EH (cell line): ENCODE data around the gene CREB3L1.

Experiments used
- DNase-seq: peaks from one replicate; pipeline ENCODE4 v3.0.0-alpha.2; 2015; ENCODE audit warnings: low read depth

Gene CREB3L1, protein sequence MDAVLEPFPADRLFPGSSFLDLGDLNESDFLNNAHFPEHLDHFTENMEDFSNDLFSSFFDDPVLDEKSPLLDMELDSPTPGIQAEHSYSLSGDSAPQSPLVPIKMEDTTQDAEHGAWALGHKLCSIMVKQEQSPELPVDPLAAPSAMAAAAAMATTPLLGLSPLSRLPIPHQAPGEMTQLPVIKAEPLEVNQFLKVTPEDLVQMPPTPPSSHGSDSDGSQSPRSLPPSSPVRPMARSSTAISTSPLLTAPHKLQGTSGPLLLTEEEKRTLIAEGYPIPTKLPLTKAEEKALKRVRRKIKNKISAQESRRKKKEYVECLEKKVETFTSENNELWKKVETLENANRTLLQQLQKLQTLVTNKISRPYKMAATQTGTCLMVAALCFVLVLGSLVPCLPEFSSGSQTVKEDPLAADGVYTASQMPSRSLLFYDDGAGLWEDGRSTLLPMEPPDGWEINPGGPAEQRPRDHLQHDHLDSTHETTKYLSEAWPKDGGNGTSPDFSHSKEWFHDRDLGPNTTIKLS

DNA sequence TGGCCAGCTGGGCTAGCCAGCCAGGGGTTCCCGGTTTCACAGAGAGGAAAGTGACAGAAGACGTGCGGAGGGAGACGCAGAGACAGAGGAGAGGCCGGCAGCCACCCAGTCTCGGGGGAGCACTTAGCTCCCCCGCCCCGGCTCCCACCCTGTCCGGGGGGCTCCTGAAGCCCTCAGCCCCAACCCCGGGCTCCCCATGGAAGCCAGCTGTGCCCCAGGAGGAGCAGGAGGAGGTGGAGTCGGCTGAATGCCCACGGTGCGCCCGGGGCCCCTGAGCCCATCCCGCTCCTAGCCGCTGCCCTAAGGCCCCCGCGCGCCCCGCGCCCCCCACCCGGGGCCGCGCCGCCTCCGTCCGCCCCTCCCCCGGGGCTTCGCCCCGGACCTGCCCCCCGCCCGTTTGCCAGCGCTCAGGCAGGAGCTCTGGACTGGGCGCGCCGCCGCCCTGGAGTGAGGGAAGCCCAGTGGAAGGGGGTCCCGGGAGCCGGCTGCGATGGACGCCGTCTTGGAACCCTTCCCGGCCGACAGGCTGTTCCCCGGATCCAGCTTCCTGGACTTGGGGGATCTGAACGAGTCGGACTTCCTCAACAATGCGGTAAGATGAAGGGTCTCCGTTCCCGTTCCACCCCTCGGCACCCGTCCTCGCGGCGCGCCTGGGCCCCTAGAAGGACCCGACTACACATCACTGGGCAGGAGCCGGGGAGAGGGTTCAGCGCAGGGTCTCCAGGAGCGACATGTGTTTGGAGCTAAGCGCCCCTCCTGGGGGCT is at the start of gene CREB3L1:
Gene CREB3L1 (plus strand): TSS at position 41 of the 765 bp plus-strand sequence. CDS start 450 bp downstream, at position 491.
- DNase-seq: peak; percentile 33

GRCh38 chr11:46229230-46229629 is 48.2 kb upstream of the CREB3L1 start:
- DNase-seq: no peak

DNA sequence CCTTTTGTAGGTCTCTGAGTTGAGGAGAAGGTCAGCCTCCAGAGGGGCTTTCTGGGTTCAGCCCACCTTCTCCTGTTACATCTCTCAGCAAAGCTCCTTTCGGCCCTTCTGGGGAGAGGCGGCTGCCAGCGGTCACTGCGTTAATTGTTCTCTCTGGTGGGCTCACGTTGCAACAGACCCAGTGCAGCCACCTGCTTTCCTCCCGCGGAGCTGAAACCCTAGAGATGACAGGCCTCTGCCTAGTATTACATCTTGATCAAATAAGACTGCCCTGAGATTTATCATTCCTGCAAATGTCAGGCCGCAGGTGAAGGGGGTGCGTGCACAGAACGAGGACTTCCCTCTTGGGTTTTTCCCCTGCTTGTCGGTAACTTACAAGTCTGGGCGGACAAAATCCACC is 43.2 kb upstream of the CREB3L1 start:
- DNase-seq: no peak

GRCh38 chr11:46235777-46236688 is 41.4 kb upstream of the CREB3L1 start:
- DNase-seq: no peak

DNA sequence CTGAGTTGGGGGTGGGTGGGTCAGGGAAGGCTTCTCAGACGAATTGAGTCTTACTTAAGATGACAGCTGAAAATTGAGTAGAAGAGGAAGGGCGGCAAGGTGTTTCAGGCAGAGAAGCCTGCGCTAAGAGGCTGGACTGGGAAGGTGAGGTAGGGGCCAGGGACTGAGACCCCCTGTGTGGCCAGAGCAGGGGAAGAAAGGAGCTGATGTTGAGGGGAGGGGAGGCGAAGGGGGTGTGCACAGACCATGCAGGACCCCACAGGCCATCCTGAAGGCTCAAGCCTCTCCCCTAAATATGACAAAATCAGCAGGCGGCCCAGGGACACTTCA is 40.6 kb upstream of the CREB3L1 start:
- no peak for DNase-seq

GRCh38 chr11:46237248-46238077 is 40.0 kb upstream of the CREB3L1 start:
- peak; percentile 93 for DNase-seq

DNA sequence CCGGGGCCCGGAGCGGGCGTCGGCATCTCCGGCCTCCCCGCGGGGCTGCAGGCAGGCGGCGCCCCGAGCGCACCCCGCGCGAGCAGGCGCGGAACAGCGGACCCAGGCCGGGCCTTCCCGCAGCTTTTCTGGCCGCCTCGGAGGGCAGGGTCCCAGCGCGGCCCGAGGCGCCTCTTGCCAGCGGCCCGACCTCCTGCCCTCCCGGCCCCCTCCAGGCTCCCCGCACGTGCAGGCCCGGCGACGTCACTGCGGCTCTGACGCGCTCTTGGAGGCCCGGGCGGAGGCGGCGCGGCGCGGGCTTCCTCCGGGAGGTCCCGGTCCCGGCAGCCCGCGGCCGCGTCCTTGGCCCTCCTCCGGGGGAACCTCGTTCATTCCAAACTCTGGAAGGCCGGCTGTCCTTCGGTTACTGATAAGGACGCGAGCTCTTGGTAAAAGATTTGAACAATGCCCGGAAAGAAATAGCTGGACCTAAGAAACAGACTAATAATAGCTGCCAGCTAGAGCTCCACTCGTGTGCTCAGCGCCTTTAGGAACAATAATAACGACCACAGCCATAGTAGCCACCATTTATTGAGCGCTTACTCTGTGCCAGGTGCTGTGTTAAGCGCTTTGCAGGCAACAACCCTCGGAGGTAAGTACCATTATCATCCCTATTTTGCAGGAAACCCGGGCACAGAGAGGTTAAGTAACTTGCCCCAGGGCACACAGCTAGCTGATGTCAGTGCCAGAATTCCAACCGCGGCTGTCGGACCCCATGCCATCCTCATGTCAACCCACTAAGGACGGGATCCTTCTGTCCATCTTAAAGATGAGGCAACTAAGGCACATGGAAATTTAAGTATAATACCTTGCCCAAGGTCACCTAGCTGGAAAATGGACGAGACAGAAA is 39.1 kb upstream of the CREB3L1 start:
- peak; percentile 60 for DNase-seq

- DNase-seq: peak; percentile 90
These were observed 38.3 kb upstream of the CREB3L1 start for GRCh38 chr11:46238967-46239800.

DNA sequence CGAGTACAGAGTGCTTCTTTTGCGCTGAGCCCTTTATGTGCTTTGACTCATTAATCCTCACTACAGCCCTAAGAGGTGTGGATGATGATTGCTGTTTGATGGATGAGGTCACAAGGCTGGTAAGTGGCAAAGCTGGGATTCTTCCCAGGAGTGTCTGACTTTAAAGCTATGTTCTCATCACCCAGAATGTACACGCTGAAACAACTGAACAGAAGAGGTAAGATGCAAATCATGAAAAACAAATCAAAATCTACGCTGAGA is 37.7 kb upstream of the CREB3L1 start:
- DNase-seq: peak; percentile 75

- peak; percentile 76 for DNase-seq
These were observed 37.1 kb upstream of the CREB3L1 start for GRCh38 chr11:46240371-46240770.

DNA sequence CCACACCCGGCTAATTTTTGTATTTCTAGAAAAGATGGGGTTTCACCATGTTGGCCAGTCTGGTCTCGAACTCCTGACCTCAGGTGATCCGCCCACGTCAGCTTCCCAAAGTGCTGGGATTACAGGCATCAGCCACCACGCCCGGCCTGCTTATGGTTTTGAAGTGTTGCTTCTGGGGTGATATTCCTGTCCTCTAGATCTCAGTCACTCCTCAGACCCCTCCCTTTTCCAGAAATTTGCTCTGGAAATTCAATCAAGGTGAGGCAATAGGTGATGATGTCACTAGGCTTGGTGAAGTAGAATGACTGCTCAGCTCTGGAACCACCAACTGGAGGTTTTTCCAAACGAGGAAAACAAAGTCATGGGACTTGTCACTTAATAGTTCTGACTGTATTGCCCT is 36.6 kb upstream of the CREB3L1 start:
- no peak for DNase-seq

GRCh38 chr11:46242041-46242951 is 35.2 kb upstream of the CREB3L1 start:
- no peak for DNase-seq

- peak; percentile 98 for DNase-seq
These were observed 34.3 kb upstream of the CREB3L1 start for GRCh38 chr11:46242952-46243795.

DNA sequence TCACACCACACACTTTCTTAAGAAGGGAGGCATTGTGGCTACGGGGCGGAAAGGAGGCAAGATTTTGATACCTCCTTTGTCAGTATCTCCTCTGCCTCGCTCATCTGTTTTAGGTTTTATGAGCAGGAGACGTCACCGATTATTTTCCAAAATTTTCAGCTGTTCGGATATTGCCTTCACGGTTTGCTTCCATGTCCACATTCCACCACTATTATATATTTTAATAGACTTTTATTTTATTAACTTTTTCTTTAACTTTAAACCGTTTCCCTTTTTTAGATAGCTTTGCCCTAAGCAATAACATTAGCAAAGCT is 33.7 kb upstream of the CREB3L1 start:
- no peak for DNase-seq

GRCh38 chr11:46246521-46246920 is 30.9 kb upstream of the CREB3L1 start:
- peak; percentile 86 for DNase-seq

DNA sequence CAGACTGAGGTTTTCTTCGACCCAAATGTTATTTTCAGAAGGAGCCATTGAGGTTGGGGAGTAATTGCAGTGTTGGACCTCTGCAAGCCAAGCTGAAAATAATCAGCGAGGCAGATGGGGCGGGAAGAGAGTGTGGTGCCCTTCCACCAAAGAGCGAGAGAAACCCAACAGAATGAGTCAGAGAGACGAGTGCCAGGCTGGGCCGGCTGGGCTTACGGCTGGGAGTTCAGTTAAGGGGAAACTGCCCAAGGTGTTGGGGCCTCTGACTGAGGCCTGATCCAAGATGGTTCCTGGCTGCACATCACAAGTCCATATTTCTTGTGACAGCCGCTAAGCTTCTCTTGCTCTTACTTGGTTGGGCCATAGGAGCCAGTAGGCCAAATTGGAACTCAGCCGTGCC is 30.4 kb upstream of the CREB3L1 start:
- peak; percentile 68 for DNase-seq

DNA sequence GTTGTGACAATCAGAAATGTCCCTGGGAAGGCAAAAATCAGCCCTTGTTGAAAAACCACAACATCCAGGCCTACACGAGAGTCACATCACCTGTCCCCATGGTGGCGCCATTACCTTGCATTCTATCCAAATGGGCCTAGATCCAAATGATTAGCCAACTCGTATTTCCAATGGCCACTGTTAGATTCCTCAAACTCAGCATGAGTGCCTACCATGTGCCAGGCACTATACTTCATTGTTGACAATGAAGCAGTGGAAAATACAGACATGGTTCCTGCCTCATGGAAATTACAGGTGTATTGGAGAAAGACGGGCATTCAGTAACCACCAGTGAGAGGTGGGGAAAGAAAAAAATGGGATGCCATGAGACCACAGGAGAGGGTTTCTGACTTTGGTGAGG is 29.8 kb upstream of the CREB3L1 start:
- peak; percentile 26 for DNase-seq
